Loucy (cell line): ENCODE results near the gene PATZ1.

ENCODE experiments used
- EZH2phosphoT487 ChIP-seq: fragments of 200-600 bp; IDR thresholded peaks from 2 replicates; pipeline ENCODE4 v1.6.1; 2018; ENCODE audit warnings: antibody characterized with exemption, mild to moderate bottlenecking, moderate library complexity, borderline replicate concordance
- TF ChIP-seq, protein P1 (sequence below): fragments of 200-600 bp; sonication (generic); conservative IDR thresholded peaks from 2 replicates; pipeline ENCODE4 v1.5.1; 2014; ENCODE audit warnings: mild to moderate bottlenecking, antibody characterized with exemption, low read length

DNA sequence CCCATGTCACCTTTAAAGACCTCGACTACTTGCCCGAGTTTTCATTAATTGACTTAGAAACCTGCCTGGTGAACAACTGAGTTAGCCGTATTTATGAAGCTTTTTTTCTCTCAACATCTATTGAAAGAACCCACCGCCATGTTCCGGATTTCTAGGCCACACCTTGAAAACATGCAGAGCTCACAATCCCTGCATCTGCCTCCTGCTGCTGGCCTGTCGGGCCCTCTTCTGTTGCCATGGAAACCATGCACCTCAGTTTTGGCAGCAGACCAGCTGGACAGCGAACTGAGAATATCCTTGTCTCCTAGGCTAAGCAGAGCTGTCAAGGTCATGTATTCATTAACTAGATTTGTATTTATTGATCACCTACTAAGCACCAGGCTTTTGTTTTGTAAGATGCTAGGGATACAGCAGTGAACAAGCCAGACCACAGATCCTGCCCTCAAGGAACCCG lies 4.3 kb upstream of the PATZ1 start:
- TF ChIP-seq, protein P1, sequence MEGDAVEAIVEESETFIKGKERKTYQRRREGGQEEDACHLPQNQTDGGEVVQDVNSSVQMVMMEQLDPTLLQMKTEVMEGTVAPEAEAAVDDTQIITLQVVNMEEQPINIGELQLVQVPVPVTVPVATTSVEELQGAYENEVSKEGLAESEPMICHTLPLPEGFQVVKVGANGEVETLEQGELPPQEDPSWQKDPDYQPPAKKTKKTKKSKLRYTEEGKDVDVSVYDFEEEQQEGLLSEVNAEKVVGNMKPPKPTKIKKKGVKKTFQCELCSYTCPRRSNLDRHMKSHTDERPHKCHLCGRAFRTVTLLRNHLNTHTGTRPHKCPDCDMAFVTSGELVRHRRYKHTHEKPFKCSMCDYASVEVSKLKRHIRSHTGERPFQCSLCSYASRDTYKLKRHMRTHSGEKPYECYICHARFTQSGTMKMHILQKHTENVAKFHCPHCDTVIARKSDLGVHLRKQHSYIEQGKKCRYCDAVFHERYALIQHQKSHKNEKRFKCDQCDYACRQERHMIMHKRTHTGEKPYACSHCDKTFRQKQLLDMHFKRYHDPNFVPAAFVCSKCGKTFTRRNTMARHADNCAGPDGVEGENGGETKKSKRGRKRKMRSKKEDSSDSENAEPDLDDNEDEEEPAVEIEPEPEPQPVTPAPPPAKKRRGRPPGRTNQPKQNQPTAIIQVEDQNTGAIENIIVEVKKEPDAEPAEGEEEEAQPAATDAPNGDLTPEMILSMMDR, result no peak
- TF ChIP-seq EZH2phosphoT487, result no peak
